ENCODE measurements around the gene HIPK1.

The HIPK1 gene

DNA sequence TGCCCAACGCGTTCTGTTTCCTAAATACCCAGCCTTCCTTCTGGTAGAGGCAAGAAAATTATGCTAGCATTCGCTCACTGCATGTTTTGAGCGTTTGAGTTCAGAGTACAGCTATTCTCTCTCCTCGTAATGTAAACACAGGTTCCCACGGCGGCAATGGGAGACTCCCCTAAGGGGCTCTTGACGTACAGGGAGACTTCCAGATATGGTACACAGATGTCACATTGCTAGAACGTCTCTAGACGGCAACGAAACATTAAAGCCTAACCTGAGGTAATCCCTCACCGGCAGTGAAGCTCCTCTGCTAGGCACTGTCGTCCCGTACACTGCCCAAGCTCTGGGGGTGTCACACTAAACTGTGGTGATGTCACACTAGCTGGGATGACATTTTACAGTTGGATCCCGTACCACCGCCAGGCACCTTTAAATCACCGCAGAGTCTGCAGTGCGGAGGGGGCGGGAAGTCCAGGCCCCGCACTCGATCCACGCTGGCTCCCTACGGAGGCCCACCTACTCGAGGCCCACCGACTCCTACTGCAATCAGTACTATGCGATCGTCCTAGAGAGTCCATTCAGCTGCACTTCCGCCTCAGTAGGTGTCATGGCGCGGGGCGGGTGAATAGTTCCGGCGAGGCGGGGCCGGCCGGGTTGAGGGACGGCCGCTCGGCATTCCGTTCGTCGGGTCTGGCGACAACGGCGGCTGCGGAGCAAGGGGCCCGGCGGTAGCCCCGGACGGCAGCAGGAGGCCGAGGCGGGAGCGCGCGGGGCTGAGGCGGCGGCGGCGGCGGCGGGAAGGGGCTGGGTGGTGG is at the start of gene HIPK1:
Gene HIPK1 (plus strand): TSS at position 384 of the 809 bp plus-strand sequence.
- DNase-seq (ENCODE audit: low read depth in 2 of 2) = peak; percentile 84 to 88

DNA sequence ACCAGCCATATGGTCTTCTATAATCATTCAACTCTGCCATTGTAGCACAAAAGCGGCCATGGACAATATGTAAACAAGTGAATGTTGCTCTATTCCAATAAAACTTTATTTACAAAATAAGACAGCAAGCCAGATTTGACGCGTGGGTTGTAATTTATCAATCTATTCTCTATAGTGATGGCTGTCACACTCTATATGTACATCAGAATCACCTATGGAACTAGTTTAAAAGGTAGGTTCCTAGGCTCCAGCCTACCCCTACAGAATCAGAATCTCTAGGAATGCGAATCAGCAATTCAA is 49.4 kb upstream of the HIPK1 start:
- DNase-seq (ENCODE audit: low read depth in 2 of 2) = no peak

- DNase-seq (ENCODE audit: low read depth in 2 of 2) = no peak
These were observed 47.5 kb upstream of the HIPK1 start for GRCh38 chr1:113881661-113882060.

DNA sequence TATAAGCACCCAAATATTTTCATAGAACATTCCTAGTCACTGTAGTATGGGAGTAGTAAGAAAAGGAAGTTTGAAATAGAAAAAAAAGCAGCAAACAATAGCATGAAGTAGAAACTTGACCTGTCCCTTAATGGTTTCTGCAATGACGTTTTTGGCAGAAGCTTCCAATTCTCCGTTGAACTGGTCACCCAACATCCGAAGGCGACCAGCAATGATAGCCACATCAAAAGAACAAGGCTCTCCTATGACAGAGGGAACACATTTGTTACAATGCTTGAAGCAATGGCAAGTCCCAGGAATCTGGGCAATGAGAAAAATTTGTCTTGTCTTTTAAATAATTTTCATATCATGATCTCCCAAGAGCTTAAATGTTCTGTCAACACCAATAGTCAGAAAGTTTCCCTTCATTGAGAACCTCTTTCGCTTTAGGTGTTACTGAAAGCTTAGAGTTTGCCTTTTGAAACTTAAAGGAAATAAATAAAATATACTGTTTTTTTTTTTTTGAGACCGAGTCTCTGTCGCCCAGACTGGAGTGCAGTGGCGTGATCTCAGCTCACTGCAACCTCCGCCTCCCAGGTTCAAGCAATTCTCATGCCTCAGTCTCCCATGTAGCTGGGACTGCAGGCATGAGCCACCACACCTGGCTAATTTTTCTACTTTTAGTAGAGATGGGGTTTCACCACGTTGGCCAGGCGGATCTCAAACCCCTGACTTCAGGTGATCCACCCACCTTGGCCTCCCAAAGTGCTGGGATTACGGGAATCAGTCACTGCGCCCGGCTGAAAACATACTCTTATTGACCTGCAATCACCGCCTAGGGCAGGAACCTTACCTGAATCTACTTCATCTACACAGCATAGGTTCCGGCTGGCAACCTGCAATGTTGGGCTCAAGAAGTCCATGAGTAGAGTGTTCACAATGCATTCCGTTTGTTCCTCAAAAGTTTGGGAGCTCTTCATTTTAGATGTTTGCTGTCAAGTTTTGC is 42.4 kb upstream of the HIPK1 start:
- no peak for DNase-seq (ENCODE audit: low read depth in 2 of 2)

DNA sequence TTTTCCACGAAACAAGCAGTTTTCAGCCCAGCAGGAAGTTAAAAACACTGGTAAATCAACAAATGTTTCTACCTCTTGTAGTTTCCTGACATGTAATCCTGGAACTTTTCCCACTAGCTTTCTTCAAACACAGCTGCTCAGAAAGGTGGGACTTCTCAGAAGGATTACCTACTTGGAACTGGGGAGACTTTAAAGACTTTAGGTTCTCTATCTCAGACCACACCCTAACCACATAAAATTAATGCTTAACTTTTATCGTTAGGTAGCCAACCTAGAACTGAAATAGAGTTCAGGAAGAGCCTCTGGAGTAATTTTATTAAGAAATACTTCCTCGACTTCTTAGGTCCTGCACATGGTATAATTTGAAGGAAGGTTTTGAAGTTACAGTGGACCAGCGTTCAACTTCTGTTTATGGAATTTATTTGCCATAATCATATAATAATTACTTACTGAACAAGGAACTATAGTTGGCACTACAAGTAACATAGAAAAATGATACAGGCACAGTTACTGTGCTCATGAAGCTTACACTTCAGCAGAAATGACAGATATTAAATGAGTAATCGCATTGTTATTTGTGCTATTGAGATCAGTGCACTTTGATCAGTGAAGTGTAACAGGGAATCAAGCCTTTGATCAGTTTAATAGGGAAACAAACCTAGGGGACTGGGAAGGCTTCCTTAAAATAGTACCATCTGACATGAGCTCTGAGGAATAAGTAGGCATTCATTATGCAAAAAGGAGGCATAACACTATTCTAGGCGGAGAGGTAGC is 41.5 kb upstream of the HIPK1 start, which contains the start of gene BCL2L15:
Gene BCL2L15 (minus strand): TSS at position 180 of the 774 bp plus-strand sequence. CDS start 206 bp downstream, outside the sequence.
- DNase-seq (ENCODE audit: low read depth in 2 of 2) = no peak

DNA sequence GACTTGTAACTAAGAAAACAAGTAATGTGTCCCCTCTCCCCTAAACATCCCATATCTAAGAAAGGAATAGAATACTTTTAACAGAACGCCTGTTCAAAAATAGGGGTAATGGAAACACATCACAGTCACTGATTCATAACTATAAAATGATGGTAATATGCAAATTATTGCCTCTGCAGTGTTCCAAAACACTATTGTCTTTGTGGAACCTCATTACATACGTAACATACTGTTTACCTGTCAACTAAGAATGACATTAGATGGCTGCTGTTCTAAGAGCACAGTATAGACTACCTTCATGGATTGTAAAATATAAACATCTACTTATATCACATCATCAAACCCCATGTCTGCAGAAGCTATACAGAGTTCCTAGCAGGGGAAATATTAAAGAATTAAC is 38.3 kb upstream of the HIPK1 start:
- DNase-seq (ENCODE audit: low read depth in 2 of 2) = no peak

GRCh38 chr1:113891631-113892220 is 37.4 kb upstream of the HIPK1 start:
- no peak for DNase-seq (ENCODE audit: low read depth in 2 of 2)

DNA sequence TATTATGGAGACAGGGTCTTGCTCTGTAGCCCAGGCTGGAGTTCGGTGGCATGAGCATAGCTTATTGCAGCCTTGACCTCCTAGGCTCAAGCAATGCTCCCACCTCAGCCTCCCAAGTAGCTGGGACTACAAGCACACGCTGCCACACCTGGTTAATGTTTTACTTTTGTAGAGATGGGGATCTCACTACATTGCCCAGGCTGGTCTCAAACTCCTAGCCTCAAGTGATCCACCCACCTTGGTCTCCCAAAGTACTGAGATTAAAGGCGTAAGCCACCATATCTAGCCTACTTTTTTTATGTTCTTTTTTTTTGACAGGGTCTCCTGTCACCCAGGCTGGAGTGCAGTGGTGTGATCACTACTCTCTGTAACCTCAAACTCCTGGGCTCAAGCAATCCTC is 35.9 kb upstream of the HIPK1 start:
- DNase-seq (ENCODE audit: low read depth in 2 of 2) = no peak

GRCh38 chr1:113895098-113895497 is 34.0 kb upstream of the HIPK1 start:
- DNase-seq (ENCODE audit: low read depth in 2 of 2) = no peak

- no peak for DNase-seq (ENCODE audit: low read depth in 2 of 2)
These were observed 33.2 kb upstream of the HIPK1 start for GRCh38 chr1:113895961-113896360.

GRCh38 chr1:113898241-113898814 is 30.8 kb upstream of the HIPK1 start:
- DNase-seq (ENCODE audit: low read depth in 2 of 2) = no peak

GRCh38 chr1:113899111-113899510 is 30.0 kb upstream of the HIPK1 start:
- DNase-seq (ENCODE audit: low read depth in 2 of 2) = no peak

DNA sequence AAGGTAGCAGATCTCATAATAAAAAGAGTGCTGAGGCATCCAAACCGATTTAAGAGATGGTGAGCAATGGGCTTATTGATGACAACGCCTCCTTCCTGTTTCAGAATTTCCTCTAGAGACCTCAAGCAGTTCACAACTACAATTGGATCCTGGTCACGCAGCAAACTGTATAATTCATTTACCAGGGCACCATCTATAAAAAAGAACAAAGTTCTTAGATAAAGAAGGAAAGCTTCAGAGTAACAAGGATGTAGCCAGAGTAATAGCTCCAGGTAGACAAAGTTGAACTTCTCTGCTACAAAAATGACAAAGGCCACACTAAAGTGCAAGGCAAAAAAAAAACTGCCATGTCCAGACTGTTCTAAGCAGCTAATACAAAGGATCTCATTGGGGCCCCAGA is 27.9 kb upstream of the HIPK1 start:
- no peak for DNase-seq (ENCODE audit: low read depth in 2 of 2)

GRCh38 chr1:113903501-113904292 is 25.4 kb upstream of the HIPK1 start:
- DNase-seq (ENCODE audit: low read depth in 2 of 2) = no peak

DNA sequence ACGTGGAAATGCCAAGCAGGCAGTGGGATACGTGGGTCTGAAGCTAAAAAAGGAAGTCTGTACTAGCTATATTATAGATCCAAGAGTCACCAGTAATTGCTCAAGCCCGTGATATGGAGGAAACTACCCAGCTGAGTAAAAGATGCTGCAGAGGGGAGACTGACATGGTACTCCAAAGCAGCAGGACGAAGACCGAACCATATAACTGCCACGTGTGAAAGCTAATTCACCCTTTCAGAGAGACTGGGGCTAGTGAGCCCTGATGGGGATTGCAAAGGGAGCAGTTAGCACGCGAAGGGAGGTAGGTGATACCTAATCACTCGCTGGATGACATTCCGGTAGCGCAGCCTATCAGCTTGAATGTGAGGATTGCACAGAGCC is 24.8 kb upstream of the HIPK1 start:
- no peak for DNase-seq (ENCODE audit: low read depth in 2 of 2)

- peak; percentile 95 to 96 for DNase-seq (ENCODE audit: low read depth in 2 of 2)
These were observed 24.3 kb upstream of the HIPK1 start, which contains the start of the genes AP4B1 and DCLRE1B for GRCh38 chr1:113904674-113905434. TSS of gene AP4B1 (minus strand) at chr1:113904799. CDS start at chr1:113904717, 82 bp downstream. TSS of gene DCLRE1B (plus strand) at chr1:113905326. CDS start at chr1:113905587, 261 bp downstream.

DNA sequence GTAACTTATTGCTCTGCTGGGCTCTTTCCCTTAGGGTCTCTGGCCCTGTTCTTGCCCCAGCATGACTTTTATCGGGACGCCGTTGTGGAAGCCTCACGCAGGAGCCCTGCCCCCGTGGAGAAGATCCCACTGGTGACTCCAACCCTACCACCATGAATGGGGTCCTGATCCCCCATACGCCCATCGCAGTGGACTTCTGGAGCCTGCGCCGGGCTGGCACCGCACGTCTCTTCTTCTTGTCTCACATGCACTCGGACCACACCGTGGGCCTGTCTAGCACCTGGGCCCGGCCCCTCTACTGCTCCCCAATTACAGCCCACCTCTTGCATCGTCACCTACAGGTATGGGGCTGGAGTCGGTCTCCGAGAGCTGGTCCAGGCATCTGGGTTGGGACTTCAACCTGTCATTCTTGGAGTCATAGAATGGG is 23.7 kb upstream of the HIPK1 start:
- no peak for DNase-seq (ENCODE audit: low read depth in 2 of 2)

- no peak for DNase-seq (ENCODE audit: low read depth in 2 of 2)
These were observed 16.4 kb upstream of the HIPK1 start for GRCh38 chr1:113912594-113913311.

DNA sequence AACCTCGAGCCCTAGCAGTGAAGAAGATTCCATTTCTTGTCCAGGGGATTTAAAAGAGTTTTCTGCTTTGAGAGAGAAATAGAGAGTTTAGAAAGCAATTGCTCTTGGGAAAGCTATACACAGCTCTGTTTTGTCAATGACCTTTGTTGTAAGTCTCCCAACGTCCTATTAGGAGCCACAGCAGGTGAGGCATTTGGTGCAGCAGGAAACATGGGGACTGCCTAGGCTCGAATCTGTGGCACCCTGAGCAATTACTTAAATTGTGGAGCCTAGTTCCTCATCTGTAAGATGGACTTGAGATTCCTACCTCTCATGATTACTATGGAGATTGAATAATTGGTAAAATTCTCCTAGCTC is 15.8 kb upstream of the HIPK1 start:
- DNase-seq (ENCODE audit: low read depth in 2 of 2) = no peak

All from activated CD4-positive, alpha-beta T cell treated with anti-CD3 and anti-CD28 coated beads for 24 hours (primary cell).